Type B pancreatic cell (in vitro differentiated cells): ENCODE results near the gene NAA80. TPM values are rescaled to one million over a fixed set of nuclear protein-coding genes. Genes with fewer than 3 reads are reported as not detected.

Source experiments
- DNase-seq: peaks from one replicate; pipeline ENCODE4 v3.0.0; 2021; ENCODE audit warnings: mixed read lengths; ENCODE audit not compliant: unreplicated experiment; ENCODE audit errors: extremely low spot score
- H3K27ac Mint-ChIP-seq: 2 replicates; pipeline ENCODE4 v1.8.0; 2021; ENCODE audit warnings: mild to moderate bottlenecking, mixed read lengths
- H3K27me3 Mint-ChIP-seq: 2 replicates; pipeline ENCODE4 v1.8.0; 2021; ENCODE audit warnings: mixed read lengths
- H3K36me3 Mint-ChIP-seq: 2 replicates; pipeline ENCODE4 v1.8.0; 2021; ENCODE audit warnings: mixed read lengths
- H3K4me1 Mint-ChIP-seq: one replicate; pipeline ENCODE4 v1.8.0; 2021; ENCODE audit warnings: mixed read lengths; ENCODE audit not compliant: unreplicated experiment
- H3K4me3 Mint-ChIP-seq: 2 replicates; pipeline ENCODE4 v1.8.0; 2021; ENCODE audit warnings: mild to moderate bottlenecking, mixed read lengths
- H3K9me3 Mint-ChIP-seq: 2 replicates; pipeline ENCODE4 v1.8.0; 2021; ENCODE audit warnings: mixed read lengths
- CTCF ChIP-seq: fragments of 200-600 bp; sonication (generic); conservative IDR thresholded peaks from 2 replicates; pipeline ENCODE4 v1.5.0; 2021; ENCODE audit warnings: antibody characterized with exemption, mild to moderate bottlenecking
- total RNA-seq: library from RNA; stranded (reverse); gene quantifications from 2 replicates; pipeline ENCODE4 v1.2.1, GENCODE V29; 2021; ENCODE audit warnings: low replicate concordance

The NAA80 gene
- total RNA-seq, 1 donor from 2014 or later, result 12.9 TPM

- Mint-ChIP-seq H3K4me3 (no peak overlapping the region), H3K4me1 (peaks cover 19% of the 10 kb centered on the region), H3K27me3 (no peaks in the 10 kb centered on the region), H3K27ac (no peak overlapping the region), H3K9me3 (no peaks in the 10 kb centered on the region), H3K36me3 (peaks cover 6% of the 10 kb centered on the region)
- DNase-seq, result no peak
- TF ChIP-seq CTCF, result no peak
These were observed 49.7 kb downstream of the NAA80 start for GRCh38 chr3:50249457-50249856.

- no peak for TF ChIP-seq CTCF
- Mint-ChIP-seq H3K4me1 (peaks cover 19% of the 10 kb centered on the region), H3K36me3 (peaks cover 6% of the 10 kb centered on the region), H3K4me3 (no peak overlapping the region), H3K27ac (peak overlapping the region; percentile 44), H3K27me3 (no peaks in the 10 kb centered on the region), H3K9me3 (no peaks in the 10 kb centered on the region)
- no peak for DNase-seq
These were observed 50.8 kb downstream of the NAA80 start for GRCh38 chr3:50248387-50248786.

DNA sequence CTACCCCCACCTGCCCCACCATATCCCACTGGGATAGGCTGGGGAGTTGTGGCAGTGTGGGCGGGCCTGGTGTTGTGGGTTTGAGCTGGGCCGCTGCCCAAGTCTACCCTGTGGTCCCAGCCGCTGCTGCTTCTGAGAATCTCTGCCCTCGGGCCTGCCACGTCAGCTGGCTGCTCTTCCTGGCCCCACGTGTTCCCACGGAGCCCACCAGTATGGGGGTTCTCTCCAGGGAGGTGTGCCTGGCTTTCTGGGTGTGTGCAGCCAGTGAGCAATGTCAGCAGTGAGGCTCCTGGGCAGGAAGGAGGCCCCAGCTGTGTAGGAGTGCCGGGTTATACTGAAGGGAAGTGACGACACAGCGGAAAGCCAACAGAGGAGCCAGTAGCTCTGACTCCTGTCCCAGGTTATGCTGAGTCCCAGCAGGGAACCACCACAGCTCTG, 52.7 kb downstream of the NAA80 start:
- Mint-ChIP-seq H3K27ac (peak overlapping the region; percentile 51), H3K36me3 (peaks cover 6% of the 10 kb centered on the region), H3K4me1 (peaks cover 20% of the 10 kb centered on the region), H3K27me3 (no peaks in the 10 kb centered on the region), H3K9me3 (no peaks in the 10 kb centered on the region), H3K4me3 (peak overlapping the region; percentile 79)
- no peak for DNase-seq
- TF ChIP-seq CTCF, result no peak

Other genes starting within 250 kb of the NAA80 start
- gene RBM5, start 210.5 kb downstream of the NAA80 start, total RNA-seq, result 170 and 244 TPM in 2 replicates
- 41.9 and 48.0 TPM in 2 replicates for gene SEMA3F, start 144.1 kb downstream of the NAA80 start, total RNA-seq
- 0.71 TPM in 1 of 2 replicates, not detected in the other for gene GNAT1, start 107.8 kb downstream of the NAA80 start, total RNA-seq
- gene SLC38A3, start 94.1 kb downstream of the NAA80 start, total RNA-seq, result 6.0 and 11.0 TPM in 2 replicates
- 140 and 145 TPM in 2 replicates for gene GNAI2, start 63.2 kb downstream of the NAA80 start, total RNA-seq
- gene SEMA3B, start 30.3 kb downstream of the NAA80 start, total RNA-seq, result 18.4 and 34.8 TPM in 2 replicates
- gene LSMEM2, start 20.3 kb downstream of the NAA80 start, total RNA-seq, result not detected in 2 replicates
- 60.9 and 80.5 TPM in 2 replicates for gene IFRD2, start 7.0 kb downstream of the NAA80 start, total RNA-seq
- 2.9 and 4.0 TPM in 2 replicates for gene HYAL3, start within 50 bp of the NAA80 start, total RNA-seq
- 2.3 and 3.7 TPM in 2 replicates for gene HYAL1, start 4.2 kb upstream of the NAA80 start, total RNA-seq
- gene HYAL2, start 23.3 kb upstream of the NAA80 start, total RNA-seq, result 46.6 and 52.5 TPM in 2 replicates
- 24.9 and 39.0 TPM in 2 replicates for gene TUSC2, start 28.8 kb upstream of the NAA80 start, total RNA-seq
- 13.7 and 13.8 TPM in 2 replicates for gene RASSF1, start 41.4 kb upstream of the NAA80 start, total RNA-seq
- gene ZMYND10, start 46.3 kb upstream of the NAA80 start, total RNA-seq, result 1.8 and 13.4 TPM in 2 replicates
- gene NPRL2, start 51.4 kb upstream of the NAA80 start, total RNA-seq, result 20.3 and 27.9 TPM in 2 replicates
- 10.1 and 15.9 TPM in 2 replicates for gene CYB561D2, start 51.5 kb upstream of the NAA80 start, total RNA-seq
- gene TMEM115, start 60.1 kb upstream of the NAA80 start, total RNA-seq, result 42.7 and 44.4 TPM in 2 replicates
- 7.8 and 19.4 TPM in 2 replicates for gene CACNA2D2, start 204.2 kb upstream of the NAA80 start, total RNA-seq